OCI-LY7 (cell line): ENCODE results near the gene LYPD5.

Experiments used
- EZH2phosphoT487 ChIP-seq: fragments of 200-600 bp; sonication (generic); IDR thresholded peaks from 2 replicates; pipeline ENCODE4 v1.6.1; 2018; ENCODE audit warnings: low read depth, borderline replicate concordance, mild to moderate bottlenecking, mixed run types, antibody characterized with exemption, low read length, moderate library complexity, mixed read lengths
- TF ChIP-seq, protein P1 (sequence below): fragments of 200-600 bp; sonication (generic); conservative IDR thresholded peaks from 2 replicates; pipeline ENCODE4 v1.5.1; 2014; ENCODE audit warnings: mild to moderate bottlenecking, antibody characterized with exemption, low read length, moderate library complexity, mixed read lengths

DNA sequence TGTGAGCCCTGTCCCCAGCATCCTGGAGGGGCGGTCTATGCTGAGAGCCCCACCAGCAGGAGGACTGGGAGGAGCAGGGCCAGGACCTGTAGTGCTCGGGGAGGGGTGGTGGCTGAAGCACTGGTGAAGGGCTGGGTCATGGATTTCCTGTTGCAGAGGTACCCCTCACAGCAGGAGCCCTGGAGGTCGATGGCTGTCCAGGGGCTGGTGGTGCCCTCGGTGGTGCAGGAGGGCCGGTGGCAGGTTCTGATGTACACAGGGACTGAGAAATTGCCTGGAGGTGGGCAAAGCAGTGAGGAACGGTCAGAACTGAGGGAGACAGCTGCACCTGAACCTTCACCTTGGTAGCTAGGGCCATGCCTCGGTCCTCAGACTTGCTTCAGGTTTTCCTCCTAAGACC lies 4.7 kb downstream of the LYPD5 start:
- TF ChIP-seq, protein P1, sequence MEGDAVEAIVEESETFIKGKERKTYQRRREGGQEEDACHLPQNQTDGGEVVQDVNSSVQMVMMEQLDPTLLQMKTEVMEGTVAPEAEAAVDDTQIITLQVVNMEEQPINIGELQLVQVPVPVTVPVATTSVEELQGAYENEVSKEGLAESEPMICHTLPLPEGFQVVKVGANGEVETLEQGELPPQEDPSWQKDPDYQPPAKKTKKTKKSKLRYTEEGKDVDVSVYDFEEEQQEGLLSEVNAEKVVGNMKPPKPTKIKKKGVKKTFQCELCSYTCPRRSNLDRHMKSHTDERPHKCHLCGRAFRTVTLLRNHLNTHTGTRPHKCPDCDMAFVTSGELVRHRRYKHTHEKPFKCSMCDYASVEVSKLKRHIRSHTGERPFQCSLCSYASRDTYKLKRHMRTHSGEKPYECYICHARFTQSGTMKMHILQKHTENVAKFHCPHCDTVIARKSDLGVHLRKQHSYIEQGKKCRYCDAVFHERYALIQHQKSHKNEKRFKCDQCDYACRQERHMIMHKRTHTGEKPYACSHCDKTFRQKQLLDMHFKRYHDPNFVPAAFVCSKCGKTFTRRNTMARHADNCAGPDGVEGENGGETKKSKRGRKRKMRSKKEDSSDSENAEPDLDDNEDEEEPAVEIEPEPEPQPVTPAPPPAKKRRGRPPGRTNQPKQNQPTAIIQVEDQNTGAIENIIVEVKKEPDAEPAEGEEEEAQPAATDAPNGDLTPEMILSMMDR, result no peak
- TF ChIP-seq EZH2phosphoT487, result no peak
